Stimulated activated CD8-positive, alpha-beta memory T cell treated with anti-CD3 and anti-CD28 coated beads, Interleukin-4, amount 100 ng/mL, for 4 hours (primary cell): ENCODE measurements around the gene SPDYA.

Experiments
- DNase-seq, 2 donors: peaks; one replicate each; pipeline ENCODE4 v3.0.0-alpha.2; 2020; ENCODE audit warnings: low read depth in 2 of 2, low spot score in 1 of 2

SPDYA gene

GRCh38 chr2:28824870-28825269 lies 14.2 kb downstream of the SPDYA start:
- no peak for DNase-seq

GRCh38 chr2:28828382-28828781 lies 17.7 kb downstream of the SPDYA start:
- DNase-seq = no peak

- DNase-seq = no peak
These were observed 23.3 kb downstream of the SPDYA start for GRCh38 chr2:28833740-28834470.

GRCh38 chr2:28835781-28836180 lies 25.1 kb downstream of the SPDYA start:
- no peak for DNase-seq

- no peak for DNase-seq
These were observed 28.3 kb downstream of the SPDYA start for GRCh38 chr2:28838971-28839370.

GRCh38 chr2:28842042-28842441 lies 31.4 kb downstream of the SPDYA start:
- no peak for DNase-seq

- no peak for DNase-seq
These were observed 44.6 kb downstream of the SPDYA start for GRCh38 chr2:28855193-28855592.

GRCh38 chr2:28855977-28856376 lies 45.3 kb downstream of the SPDYA start:
- no peak for DNase-seq

- DNase-seq = no peak
These were observed 58.0 kb downstream of the SPDYA start for GRCh38 chr2:28868611-28869010.

GRCh38 chr2:28869494-28870145 lies 59.0 kb downstream of the SPDYA start:
- DNase-seq = no peak

- DNase-seq = peak; percentile 96 to 98
These were observed 59.7 kb downstream of the SPDYA start, which contains the start of gene TRMT61B for GRCh38 chr2:28870146-28870891. TRMT61B (minus strand) TSS chr2:28870309; CDS start chr2:28870277, 32 bp downstream.

- DNase-seq = no peak
These were observed 61.0 kb downstream of the SPDYA start for GRCh38 chr2:28871620-28872019.

GRCh38 chr2:28880193-28880592 lies 69.6 kb downstream of the SPDYA start:
- DNase-seq = no peak

- no peak for DNase-seq
These were observed 82.9 kb downstream of the SPDYA start for GRCh38 chr2:28893488-28893887.

GRCh38 chr2:28894470-28895188 lies 84.0 kb downstream of the SPDYA start, which contains the start of gene WDR43:
WDR43 (plus strand) TSS chr2:28894667; CDS start chr2:28894699, 32 bp downstream.
- peak; percentile 93 to 96 for DNase-seq

- DNase-seq = peak; percentile 20
These were observed 84.7 kb downstream of the SPDYA start for GRCh38 chr2:28895189-28895893.

GRCh38 chr2:28896906-28897305 lies 86.3 kb downstream of the SPDYA start:
- no peak for DNase-seq

- DNase-seq = no peak
These were observed 87.4 kb downstream of the SPDYA start for GRCh38 chr2:28898048-28898447.
